HG02763 (cell line): ENCODE data around the gene SCD5.

Source experiments
- ATAC-seq: cut with Tn5 transposase; IDR thresholded peaks from one replicate; pipeline ENCODE4 v1.9.1; 2021; ENCODE audit warnings: mild to moderate bottlenecking, moderate library complexity; ENCODE audit not compliant: unreplicated experiment

The SCD5 gene

GRCh38 chr4:82797405-82798111 is 1.0 kb downstream of the SCD5 start:
- no peak for ATAC-seq

- no peak for ATAC-seq
Observed at GRCh38 chr4:82797040-82797404, 1.6 kb downstream of the SCD5 start.

- ATAC-seq: no peak
Observed at GRCh38 chr4:82792912-82793649, 5.5 kb downstream of the SCD5 start.

GRCh38 chr4:82791179-82791578 is 7.4 kb downstream of the SCD5 start:
- no peak for ATAC-seq

GRCh38 chr4:82790060-82790660 is 8.4 kb downstream of the SCD5 start:
- ATAC-seq: no peak

- ATAC-seq: no peak
Observed at GRCh38 chr4:82789025-82789776, 9.4 kb downstream of the SCD5 start.

- no peak for ATAC-seq
Observed at GRCh38 chr4:82787342-82787741, 11.3 kb downstream of the SCD5 start.

- no peak for ATAC-seq
Observed at GRCh38 chr4:82786828-82787227, 11.8 kb downstream of the SCD5 start.

GRCh38 chr4:82785611-82786400 is 12.8 kb downstream of the SCD5 start:
- no peak for ATAC-seq

GRCh38 chr4:82784681-82785610 is 13.7 kb downstream of the SCD5 start:
- no peak for ATAC-seq

- no peak for ATAC-seq
Observed at GRCh38 chr4:82782626-82783345, 15.8 kb downstream of the SCD5 start.

GRCh38 chr4:82780752-82781231 is 17.8 kb downstream of the SCD5 start:
- ATAC-seq: peak; percentile 64

- ATAC-seq: no peak
Observed at GRCh38 chr4:82780170-82780751, 18.3 kb downstream of the SCD5 start.

GRCh38 chr4:82779032-82779431 is 19.6 kb downstream of the SCD5 start:
- no peak for ATAC-seq

GRCh38 chr4:82777857-82778525 is 20.6 kb downstream of the SCD5 start:
- no peak for ATAC-seq

- no peak for ATAC-seq
Observed at GRCh38 chr4:82776925-82777542, 21.6 kb downstream of the SCD5 start.

- ATAC-seq: no peak
Observed at GRCh38 chr4:82775243-82775642, 23.4 kb downstream of the SCD5 start.
